Measurements from ENCODE around the gene NKX2-3.

NKX2-3 gene

DNA sequence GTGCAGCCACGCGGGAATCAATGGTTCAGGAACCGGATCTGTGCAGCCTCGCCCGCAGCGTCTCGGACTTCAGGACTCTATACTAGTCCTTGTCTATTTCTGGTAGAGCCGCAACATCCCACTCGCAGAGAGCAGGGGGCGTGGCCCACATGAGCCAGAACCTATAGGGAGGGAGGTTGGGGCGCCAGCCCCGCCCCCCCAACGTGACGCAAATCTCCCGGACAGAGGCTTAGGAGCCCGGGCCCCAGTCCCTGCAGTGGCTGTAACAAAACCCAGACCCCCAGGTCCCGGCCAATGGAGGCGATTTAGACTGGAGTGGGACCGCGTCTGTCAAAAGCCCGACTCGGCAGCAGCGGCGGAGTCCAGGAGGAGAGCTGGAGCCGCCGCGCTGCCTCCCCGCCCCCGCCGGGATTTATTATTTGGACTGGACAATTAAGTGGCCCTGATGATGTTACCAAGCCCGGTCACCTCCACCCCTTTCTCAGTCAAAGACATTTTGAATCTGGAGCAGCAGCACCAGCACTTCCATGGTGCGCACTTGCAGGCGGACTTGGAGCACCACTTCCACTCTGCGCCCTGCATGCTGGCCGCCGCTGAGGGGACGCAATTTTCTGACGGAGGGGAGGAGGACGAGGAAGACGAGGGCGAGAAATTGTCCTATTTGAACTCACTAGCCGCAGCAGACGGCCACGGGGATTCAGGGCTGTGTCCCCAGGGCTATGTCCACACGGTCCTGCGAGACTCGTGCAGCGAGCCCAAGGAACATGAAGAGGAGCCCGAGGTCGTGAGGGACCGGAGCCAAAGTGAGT, at the start of gene NKX2-3:
TSS of gene NKX2-3 (plus strand) at position 256 of the 809 bp plus-strand sequence. CDS start at position 446, 190 bp downstream.
- no peak for DNase-seq (ENCODE audit: low spot score)

DNA sequence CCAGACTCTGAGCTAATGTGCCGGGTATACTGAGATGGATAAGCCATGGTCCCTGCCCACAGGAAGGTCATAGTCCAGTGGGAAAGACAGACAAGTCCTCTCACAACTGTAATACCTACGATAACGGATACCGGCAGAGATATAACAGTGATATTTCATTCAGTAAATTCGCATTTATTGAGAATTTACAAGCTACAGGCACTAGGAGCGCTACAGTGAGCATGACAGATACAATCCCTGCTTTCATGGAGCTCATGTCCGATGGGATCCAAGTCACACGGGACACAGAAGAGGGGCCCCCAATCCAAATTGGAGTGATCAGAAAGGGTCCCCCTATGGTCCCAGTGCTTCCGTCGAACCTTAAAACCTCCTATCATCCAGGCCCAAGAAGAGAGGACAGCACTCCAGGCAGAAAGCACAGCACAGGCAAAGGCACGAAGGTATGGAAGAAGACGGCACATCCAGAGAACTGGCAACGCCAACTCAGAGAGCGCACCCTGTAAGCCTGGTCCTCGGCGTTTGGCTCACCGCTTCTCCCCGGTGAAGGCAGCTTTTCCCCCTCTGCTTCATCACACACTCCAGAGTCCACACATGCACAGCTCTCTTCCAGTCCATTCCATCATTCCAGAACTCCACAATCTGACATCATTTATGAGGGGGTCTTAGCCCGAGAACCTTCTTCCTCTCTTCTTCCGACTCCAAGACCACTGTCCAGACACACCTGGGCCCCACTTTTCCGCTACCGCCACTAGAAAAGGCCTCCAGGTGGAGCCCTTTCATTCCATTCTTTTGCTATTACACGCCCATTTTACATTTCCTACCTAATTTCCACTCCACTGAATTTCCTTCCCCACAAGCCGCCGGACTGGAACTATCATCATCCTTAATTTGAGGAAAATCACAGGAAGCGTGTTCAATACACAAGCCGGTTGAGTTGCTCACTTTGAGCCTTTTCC, 47.8 kb upstream of the NKX2-3 start:
- no peak for DNase-seq (ENCODE audit: low spot score)

DNA sequence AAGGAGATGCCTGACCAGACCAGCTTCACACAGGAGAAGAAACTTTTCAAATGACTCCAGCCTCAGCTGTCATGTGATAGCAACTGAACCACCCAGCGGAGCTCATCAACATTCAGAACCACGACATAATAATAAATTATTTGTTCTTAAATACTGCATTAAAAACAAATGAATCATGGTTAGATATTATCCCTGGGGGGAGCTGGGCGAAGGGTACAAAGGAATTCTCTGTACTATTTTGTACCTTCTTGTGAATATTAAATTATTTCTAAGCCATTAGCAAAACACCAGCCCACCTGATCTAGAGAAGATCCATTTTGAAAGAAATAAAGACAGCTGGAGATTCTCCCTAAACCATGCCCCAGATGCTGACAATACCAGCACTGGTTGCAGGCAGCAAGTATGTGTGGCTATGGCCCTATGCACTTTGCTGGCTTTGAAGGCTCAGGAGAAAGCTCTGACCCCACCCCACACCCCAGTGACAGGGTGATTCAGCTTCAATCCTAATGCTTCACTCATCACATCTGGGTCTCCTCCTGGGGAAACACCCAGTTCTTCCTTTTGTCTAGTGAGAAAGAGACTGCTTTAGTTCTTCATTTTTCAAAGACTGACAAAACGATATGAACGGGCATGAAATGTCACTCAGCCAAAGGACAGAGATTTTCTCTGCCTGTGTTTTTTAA, 45.5 kb upstream of the NKX2-3 start:
- DNase-seq (ENCODE audit: low spot score) = no peak

GRCh38 chr10:99489271-99489670, 43.5 kb upstream of the NKX2-3 start:
- no peak for DNase-seq (ENCODE audit: low spot score)

- DNase-seq (ENCODE audit: low spot score) = no peak
These were observed 35.3 kb upstream of the NKX2-3 start for GRCh38 chr10:99497343-99498025.

- no peak for DNase-seq (ENCODE audit: low spot score)
These were observed 26.3 kb upstream of the NKX2-3 start for GRCh38 chr10:99506416-99506815.

DNA sequence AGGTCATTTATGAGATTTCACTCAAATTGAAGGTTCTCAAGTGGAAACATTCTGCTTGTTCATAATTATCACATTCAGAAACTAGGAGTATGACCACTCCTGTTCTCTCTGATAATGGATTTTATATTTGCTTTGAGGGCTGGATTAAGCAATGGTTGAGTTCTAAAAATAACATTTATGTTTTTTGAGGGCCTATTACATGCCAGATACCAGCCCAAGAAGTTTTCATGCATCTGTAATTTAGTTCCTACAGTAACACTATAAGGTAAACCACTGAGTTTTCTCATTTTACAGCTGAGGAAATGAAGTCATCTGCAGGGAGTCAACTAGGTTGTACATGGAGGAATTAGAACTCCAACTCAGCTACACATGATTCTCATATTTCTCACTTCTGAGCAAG, 25.5 kb upstream of the NKX2-3 start:
- no peak for DNase-seq (ENCODE audit: low spot score)

DNA sequence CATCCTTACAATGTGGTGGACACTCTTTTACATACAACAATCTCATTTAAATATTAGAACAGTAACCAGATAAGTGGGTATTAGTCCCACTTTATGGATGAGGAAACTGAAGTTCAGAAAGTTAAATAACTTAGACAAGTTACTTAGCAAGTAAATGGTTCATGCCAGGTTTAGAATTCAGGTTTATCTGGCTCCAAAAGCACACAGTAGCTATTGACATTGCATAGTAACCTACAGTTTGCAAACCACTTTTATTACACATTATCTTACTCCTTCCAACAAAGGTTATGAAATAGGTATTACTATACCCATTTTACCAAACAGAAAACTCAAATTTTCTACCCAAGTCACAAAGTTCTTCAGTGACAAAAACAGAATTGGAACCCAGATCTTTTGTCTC, 19.7 kb upstream of the NKX2-3 start:
- DNase-seq (ENCODE audit: low spot score) = no peak

GRCh38 chr10:99519690-99520039, 13.1 kb upstream of the NKX2-3 start:
- DNase-seq (ENCODE audit: low spot score) = no peak

DNA sequence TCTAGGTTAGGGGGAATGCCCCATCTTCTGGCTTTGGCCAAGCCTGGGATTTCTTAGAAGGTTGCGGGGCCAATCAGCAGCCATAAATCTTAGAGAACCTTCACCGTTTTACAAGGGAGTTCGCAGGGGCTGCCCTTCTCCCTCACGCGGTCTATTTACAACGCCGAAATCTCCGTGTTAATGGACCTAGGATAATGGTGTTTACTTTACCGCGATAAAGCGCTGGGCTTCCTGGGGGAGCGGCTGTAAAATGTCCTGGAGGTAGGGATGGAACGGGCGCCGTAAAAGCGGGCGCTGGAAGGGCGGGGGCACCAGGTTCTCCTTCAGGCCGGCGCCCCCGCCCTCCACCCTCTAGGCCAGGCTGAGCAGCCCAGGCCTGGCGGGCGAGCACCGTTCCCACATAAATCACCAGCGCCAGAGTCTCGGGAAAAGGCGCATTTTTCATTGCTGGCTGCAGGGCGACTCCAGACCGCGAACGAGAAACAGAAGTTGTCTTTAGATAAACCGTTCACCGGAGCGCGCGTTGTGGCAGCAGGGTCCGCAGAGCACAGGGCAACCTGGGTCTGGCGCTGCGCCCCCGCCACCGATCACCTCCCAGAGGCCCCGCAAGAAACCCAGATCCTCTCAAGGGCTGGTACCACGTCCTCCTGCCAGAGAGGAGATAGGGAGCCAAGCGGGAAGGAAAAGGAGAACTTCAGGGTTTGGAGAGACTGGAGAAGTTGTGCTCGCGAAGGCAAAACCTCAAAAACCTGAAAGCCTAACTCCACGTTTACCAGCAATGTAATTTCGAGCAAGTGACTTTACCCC, 12.5 kb upstream of the NKX2-3 start:
- DNase-seq (ENCODE audit: low spot score) = no peak

DNA sequence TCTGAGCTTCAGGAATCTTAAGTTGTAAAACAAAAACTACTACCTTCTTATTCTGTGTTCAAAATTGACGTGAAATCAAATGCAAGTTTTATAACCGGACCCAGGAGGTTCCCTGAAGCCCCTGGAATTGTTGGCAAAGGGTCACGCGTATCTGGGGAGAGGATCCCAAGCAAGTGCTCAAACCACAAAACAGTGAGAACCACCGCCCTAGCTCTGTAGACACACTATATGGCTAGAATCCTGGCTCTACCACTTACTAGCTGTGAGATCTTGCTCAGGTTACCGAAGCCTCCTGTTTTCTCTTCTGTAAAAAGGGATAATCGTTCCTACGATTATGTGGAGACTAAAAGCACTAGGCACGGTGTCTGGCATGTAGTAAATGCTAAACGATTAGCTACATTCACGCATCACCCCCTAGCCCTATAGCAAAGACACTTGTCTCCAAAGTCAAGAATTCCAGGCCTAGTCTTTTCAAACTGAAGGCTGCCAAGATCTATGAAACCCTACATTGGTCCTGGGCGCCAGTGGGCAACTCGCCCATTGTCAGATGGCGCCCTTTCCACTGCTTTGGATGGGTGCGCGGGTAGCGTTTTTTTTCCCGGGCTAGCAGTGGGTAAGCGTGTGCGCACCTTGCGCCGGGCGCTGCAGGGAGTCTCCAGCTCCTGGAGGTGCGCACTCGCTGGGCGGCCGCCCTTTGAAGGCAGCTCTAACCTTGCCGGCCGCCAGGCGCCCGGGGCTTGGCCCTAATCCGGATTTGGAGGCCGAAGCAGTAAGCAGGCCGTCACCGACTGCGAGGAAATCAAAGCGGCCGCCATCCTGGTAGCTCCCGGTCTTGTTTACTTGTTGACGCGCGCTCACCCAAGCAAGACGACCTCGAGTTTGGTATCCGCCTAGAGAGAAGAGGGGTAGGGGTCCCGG, 11.6 kb upstream of the NKX2-3 start:
- no peak for DNase-seq (ENCODE audit: low spot score)

DNA sequence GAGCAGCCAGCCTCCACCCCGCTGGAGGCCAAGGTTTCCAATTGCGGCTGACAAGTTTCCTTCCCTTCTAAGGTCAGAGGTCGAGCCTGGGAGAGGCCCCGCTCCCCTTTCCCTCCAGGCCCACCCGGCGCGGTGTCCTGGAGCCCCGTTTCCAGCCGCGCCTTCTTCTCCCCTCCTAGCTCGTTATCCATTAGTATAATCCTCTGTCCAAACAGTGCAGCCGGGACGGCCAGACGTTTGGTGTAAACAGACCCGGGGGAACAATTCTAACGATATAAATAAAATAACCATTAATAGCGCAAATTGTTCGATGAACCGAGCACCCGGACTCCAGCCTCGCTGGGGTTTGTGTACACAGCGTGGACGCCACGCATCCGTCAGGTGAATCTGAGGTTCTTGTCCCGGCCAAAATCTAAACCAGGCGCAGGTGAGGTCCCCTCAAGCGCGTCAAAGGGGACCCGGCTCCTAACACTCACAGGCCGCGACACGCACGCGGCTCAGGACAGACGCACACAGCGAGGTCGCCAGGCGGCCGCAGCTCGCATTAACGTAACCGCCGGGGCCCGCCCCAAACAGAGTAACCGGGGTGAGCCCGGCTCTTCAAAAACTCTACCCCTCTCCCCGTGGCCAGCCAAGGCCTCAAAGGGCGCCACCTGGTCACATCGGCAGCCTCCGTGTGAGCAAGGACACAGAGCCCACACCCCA, 10.8 kb upstream of the NKX2-3 start:
- DNase-seq (ENCODE audit: low spot score) = no peak

- no peak for DNase-seq (ENCODE audit: low spot score)
These were observed 10.1 kb upstream of the NKX2-3 start for GRCh38 chr10:99522470-99523250.

GRCh38 chr10:99523251-99523773, 9.4 kb upstream of the NKX2-3 start:
- no peak for DNase-seq (ENCODE audit: low spot score)

DNA sequence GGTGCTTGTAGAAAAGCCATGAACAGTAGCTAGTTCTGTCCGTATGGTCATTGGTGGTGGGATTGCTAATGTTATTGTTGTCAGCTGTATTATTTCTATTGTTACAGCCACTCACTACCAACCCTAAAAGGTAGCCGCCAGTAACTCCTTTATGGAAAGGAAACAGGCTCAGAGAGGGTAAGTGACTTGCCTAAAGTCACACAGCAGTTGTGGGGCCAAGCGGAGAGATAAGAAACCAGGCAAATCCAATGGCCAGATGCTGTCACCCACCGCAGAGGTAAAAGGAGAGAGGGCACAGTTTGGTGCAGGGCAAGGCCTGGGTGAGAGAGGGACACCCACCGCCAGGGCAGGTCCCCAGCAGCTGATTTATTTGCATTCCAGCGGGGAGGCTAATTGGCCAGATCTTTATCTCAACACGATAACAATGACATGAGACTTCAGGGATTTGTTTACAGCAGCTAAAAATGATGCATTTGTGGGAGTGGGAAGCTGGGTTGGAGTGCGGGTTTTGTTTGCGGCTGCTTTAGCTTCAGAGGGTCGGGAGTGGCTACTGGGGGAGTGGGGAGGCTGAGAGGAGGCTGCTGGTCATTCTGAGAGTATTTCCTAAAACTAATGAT, 8.6 kb upstream of the NKX2-3 start:
- no peak for DNase-seq (ENCODE audit: low spot score)

GRCh38 chr10:99524736-99525380, 7.9 kb upstream of the NKX2-3 start:
- no peak for DNase-seq (ENCODE audit: low spot score)

DNA sequence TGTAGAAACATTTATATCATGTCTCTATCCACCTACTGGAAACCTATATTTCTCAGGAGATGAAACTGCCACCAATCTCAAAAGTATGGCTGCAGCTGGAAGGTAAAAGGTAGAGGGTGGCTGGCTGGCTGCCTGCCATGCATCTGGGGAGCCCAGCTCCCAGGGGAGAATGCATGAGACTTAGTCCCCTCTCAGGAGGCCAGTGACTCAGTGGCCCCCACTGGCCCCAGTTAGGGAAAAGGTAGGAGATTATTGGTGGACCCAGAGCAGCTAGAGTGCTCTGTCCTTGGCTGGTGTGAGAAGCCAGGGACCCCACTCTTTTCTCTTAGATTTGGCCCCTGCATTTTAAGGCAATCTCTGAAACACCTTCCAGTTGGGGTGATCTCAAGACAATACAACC, 6.8 kb upstream of the NKX2-3 start:
- DNase-seq (ENCODE audit: low spot score) = no peak
